ENCODE data around the gene ARHGAP24.

DNA sequence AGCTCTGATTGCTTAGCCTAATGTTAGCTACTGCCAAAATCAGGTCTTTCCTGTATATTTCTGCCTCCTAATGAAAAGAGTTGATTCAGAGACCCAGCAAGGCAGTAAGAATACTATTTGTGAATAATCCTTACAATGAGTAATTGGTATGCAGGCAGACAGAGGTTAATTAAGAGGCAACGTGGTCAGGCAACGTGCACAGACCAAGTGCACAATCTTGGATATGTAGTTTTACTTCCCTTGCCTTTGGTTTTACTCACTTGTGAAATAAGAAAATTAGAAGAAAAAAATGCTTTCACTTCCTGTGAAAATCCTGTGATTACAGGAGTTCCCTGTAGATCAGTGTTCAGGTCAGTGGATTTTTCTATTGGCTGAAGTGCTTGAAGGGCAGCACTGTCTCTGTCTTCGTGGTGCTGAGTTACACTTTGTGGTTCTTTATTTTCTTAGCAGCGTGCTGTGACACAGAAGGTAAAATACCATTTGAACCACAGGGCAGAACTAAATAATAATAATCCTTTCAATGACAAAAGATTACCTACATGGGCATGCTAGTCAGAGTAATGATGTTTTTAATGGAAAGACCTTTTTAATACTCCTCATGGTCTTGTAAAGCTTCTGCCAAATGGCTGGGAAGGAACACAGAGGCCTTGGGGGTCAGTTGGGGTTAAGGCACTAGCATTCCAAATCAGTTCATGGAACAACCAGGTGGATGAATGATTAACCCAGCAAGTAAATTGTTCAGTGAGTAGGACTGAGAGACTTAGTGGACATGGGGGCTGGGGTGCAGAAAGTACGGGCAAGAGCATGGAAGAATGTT, 454.0 kb downstream of the ARHGAP24 start:
- TF ChIP-seq, protein P1, sequence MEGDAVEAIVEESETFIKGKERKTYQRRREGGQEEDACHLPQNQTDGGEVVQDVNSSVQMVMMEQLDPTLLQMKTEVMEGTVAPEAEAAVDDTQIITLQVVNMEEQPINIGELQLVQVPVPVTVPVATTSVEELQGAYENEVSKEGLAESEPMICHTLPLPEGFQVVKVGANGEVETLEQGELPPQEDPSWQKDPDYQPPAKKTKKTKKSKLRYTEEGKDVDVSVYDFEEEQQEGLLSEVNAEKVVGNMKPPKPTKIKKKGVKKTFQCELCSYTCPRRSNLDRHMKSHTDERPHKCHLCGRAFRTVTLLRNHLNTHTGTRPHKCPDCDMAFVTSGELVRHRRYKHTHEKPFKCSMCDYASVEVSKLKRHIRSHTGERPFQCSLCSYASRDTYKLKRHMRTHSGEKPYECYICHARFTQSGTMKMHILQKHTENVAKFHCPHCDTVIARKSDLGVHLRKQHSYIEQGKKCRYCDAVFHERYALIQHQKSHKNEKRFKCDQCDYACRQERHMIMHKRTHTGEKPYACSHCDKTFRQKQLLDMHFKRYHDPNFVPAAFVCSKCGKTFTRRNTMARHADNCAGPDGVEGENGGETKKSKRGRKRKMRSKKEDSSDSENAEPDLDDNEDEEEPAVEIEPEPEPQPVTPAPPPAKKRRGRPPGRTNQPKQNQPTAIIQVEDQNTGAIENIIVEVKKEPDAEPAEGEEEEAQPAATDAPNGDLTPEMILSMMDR (conservative IDR thresholded peaks at IDR 0.05; ENCODE audit: low read depth in 2 of 2): no peak
- TF ChIP-seq JUNB (IDR thresholded peaks at IDR 0.05; ENCODE audit: unreplicated experiment) (no peak), REST (IDR thresholded peaks at IDR 0.05; ENCODE audit: unreplicated experiment) (no peak), EZH2 (IDR thresholded peaks at IDR 0.05; ENCODE audit: low read depth, unreplicated experiment) (no peak), EZH2phosphoT487 (IDR thresholded peaks at IDR 0.05; ENCODE audit: unreplicated experiment) (no peak), POLR2AphosphoS5 (IDR thresholded peaks at IDR 0.05; ENCODE audit: low read depth) (no peak), CREB1 (CRISPR knock-in tag; IDR thresholded peaks at IDR 0.05; ENCODE audit: low read depth) (no peak)
